Glomerular visceral epithelial cell (primary cell): ENCODE measurements around the gene COMMD6.
A peak's percentile ranks its signal among the peaks of the same experiment; 100 is the strongest.

Experiments used
- DNase-seq: peaks from one replicate; pipeline ENCODE4 v3.0.0-alpha.2; 2016; ENCODE audit errors: extremely low spot score

The COMMD6 gene

DNA sequence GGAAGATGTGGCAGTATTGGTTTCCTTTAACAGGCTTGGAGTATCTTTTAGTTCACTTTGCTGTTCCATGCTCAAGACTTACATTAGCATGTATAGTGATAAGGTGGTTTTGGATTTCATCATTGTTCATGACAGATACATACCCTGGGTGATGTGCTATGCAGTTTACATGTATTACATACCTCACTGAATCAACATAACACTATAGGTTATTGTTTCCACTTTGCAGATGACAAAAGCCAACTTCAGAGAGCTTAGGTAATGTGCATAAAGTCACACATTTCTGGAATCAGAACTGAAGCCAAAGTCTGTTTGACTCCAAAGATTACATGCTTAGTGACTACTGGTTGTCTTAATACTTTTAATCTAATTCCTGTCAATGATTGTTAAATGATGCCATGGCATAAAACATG, 7.1 kb downstream of the COMMD6 start:
- no peak for DNase-seq

DNA sequence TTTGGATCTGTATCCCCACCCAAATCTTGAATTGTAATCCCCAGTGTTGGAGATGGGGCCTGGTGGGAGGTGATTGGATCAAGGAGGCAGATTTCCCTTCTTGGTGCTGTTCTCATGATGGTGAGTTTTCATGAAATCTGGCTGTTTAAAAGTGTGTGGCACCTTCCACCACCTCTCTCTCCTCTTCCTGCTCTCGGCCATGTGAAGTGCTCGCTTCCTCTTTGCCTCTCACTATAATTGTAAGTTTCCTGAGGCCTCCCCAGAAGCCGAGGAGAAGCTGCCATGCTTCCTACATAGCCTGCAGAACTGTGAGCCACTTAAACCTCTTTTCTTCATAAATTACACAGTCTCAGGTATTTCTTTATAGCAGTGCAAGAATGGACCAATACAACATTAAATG, 15.7 kb downstream of the COMMD6 start:
- no peak for DNase-seq

GRCh38 chr13:75518439-75519088, 19.1 kb downstream of the COMMD6 start:
- DNase-seq: no peak

DNA sequence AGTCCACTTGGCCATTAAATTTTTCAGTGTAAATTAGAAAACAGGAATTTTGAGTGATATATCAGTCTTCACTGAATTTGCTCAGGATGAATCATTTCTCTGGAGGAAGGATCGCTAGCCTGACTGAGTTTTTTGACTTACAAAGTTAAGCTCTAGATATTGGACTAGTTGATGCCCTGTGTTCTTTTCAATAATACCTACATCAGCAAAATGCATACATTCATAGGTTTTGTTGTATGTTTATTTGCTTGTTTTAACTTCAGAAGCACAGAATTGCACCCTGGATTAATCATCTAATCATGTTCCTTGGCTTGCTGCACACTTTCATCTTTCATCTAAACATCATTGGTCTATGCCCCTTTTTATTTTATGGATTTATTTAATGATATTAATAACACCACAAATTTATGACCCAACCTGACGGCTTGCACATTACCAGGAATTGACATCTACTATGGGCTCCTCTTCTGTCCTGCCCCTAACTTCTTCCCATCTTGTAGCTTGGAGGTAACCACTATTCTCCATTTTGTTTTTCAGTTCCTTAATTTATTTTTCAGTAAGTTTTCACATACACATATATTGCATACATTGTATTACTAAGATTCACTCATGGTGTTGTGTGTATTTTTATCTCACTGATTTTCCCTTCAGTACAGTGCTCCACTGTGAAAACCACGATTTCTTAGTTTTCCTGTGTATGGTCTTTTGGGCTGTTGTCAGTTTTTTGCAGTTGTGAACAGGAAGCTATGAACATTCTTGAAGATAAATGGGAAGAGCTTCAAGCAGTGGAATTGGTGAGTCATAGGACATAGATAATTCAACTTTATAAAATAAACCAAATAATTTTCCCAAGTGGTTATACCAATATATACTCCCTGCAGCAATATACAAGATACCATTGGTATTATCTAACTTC, 23.3 kb downstream of the COMMD6 start:
- DNase-seq: no peak

- DNase-seq: no peak
Observed at GRCh38 chr13:75513271-75513670, 24.4 kb downstream of the COMMD6 start.

GRCh38 chr13:75512253-75512652, 25.4 kb downstream of the COMMD6 start:
- DNase-seq: no peak

GRCh38 chr13:75511051-75511625, 26.5 kb downstream of the COMMD6 start:
- DNase-seq: no peak

GRCh38 chr13:75508002-75508548, 29.6 kb downstream of the COMMD6 start:
- DNase-seq: no peak

GRCh38 chr13:75507027-75508001, 30.3 kb downstream of the COMMD6 start:
- no peak for DNase-seq

- no peak for DNase-seq
Observed at GRCh38 chr13:75506018-75506417, 31.6 kb downstream of the COMMD6 start.

- no peak for DNase-seq
Observed at GRCh38 chr13:75505327-75505726, 32.3 kb downstream of the COMMD6 start.

DNA sequence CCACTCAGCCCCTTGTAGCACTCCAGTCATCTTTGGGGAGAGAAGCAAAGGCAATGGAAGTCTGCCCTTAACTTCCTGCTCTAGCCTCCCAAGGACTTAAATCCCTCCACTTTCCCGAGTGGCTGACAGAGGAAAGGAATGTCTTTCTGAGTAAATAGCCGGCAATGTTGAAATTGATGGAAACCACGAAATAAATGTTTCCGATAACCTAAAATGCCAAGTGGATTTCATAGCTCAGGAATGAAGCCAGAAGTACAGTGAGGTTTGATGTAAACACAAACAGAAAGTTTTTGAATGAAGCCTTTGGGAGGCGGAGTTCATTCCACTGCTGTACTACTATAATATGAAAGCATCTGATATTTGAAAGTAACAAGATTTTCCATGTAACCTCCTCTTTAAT, 41.7 kb downstream of the COMMD6 start:
- DNase-seq: peak; percentile 20

DNA sequence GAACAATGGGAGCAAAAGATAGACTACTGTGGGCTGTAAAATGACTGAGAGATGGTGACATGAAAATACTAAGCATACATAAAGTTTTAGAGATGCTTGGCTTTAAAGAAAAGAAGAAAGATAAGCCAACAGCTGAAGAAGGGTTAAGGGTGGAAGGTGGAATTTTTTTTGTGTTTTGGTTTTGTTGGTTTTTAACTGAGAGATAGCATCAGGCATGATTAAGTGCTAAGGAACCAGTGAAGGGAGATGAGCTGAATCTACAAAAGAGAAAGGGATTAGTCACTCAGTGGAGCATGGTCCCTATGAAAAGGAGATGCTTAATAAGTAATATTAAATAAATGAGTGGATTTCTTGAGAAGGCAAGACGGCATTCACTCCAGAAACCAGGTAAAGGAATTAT, 43.1 kb downstream of the COMMD6 start:
- DNase-seq: no peak

- DNase-seq: no peak
Observed at GRCh38 chr13:75493156-75493555, 44.5 kb downstream of the COMMD6 start.

GRCh38 chr13:75492389-75492788, 45.3 kb downstream of the COMMD6 start:
- DNase-seq: no peak

DNA sequence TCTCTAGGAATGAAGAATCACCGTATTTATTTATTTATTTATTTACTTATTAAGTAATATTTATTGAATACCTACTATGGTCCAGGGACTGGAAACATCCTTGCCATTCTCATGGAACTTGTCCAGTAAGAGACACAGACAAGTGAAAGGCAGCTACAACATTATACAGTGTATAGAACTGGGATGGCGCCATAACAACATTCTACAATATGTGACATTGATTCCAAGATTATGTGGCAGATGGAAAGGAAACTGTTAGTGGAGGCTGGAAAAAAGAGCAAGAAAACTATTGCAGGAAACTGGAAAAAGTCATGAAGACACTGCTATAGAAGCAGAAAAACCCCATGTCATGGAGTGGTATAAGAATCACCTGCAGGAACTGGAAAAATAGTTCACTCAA, 46.3 kb downstream of the COMMD6 start:
- DNase-seq: no peak

GRCh38 chr13:75489502-75490263, 48.0 kb downstream of the COMMD6 start:
- DNase-seq: no peak

- DNase-seq: peak; percentile 58
Observed at GRCh38 chr13:75486146-75487062, 51.2 kb downstream of the COMMD6 start.

DNA sequence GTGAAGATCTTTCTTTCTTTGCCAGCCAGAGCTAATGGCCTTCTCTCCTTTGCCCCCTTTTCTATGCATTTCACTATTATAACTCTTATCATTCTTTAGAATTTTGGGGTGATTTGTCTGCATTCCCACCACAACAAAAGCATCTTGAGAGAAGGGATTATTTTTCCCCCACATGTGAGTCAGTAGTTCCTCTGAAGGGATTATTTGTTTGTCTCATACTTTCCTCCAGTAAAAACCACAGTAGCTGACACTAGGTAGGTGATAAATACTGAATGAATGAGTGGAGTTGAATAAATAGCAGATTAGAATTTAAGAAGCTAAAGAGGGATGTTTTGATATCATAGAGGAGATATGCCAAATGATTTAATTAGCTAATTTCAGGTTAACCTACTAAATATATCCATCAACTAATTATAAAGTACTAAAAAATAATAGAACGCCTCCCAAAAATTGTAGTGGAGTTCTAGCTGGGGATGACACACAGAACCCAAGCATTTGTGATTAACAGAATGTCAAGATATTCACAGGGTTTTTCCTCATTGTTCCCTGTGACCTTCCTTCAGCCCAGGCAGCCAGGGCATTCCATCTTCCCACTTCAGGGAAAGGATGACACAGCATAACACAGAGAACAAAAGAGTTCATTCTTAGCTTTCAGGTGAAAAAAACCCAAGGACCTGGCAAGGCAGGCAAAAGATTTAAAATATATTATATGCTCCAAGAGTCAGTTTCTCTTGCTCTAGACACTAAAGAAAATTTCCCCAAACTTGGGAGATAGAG, 52.2 kb downstream of the COMMD6 start:
- DNase-seq: peak; percentile 24
